ENCODE measurements around the gene ZGLP1.

ZGLP1 gene

GRCh38 chr19:10274589-10274988 lies 35.0 kb downstream of the ZGLP1 start:
- DNase-seq = no peak

GRCh38 chr19:10271543-10272086 lies 38.0 kb downstream of the ZGLP1 start:
- no peak for DNase-seq

DNA sequence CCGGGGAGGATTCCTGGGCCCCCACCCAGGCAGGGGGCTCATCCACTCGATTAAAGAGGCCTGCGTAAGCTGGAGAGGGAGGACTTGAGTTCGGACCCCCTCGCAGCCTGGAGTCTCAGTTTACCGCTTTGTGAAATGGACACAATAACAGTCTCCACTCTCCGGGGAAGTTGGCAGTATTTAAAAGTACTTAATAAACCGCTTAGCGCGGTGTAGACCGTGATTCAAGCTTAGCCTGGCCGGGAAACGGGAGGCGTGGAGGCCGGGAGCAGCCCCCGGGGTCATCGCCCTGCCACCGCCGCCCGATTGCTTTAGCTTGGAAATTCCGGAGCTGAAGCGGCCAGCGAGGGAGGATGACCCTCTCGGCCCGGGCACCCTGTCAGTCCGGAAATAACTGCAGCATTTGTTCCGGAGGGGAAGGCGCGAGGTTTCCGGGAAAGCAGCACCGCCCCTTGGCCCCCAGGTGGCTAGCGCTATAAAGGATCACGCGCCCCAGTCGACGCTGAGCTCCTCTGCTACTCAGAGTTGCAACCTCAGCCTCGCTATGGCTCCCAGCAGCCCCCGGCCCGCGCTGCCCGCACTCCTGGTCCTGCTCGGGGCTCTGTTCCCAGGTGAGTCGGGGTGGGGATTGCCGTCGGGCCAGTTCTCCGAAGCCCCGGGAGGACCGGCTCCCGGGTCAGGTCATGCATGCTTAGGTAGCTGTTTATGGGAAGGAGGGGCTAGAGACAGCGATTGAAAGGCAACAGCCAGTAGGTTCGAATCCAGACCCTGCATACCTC lies 38.8 kb downstream of the ZGLP1 start, which contains the start of gene ICAM1:
TSS of gene ICAM1 (plus strand) at position 505 of the 779 bp plus-strand sequence. CDS start at position 545, 40 bp downstream.
- peak; percentile 87 for DNase-seq

- peak; percentile 89 for DNase-seq
Observed at GRCh38 chr19:10270180-10270615, 39.4 kb downstream of the ZGLP1 start.

DNA sequence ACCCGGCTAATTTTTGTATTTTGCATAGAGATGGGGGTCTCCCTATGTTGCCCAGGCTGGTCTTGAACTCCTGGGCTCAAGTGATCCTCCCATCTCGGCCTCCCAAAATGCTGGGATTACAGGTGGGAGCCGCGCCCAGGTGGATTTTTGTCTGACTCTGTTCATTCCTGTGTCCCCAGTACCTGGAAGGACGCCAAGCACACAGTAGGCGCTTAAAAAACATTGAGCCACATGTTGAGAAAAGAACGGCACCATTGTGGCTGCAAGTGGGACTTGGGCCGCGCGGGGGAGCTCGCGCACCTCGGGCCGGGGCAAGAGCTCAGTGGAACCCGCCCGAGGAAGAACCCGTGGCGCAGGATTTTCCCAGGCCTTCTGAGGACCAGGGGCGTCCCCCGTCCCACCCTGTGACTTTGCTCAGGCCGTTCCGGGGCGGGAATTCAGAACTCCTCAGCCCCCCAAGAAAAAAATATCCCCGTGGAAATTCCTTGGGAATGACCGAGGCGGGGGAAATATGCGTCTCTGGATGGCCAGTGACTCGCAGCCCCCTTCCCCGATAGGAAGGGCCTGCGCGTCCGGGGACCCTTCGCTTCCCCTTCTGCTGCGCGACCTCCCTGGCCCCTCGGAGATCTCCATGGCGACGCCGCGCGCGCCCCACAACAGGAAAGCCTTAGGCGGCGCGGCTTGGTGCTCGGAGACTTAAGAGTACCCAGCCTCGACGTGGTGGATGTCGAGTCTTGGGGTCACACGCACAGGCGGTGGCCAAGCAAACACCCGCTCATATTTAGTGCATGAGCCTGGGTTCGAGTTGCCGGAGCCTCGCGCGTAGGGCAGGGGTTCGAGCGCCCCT lies 40.1 kb downstream of the ZGLP1 start:
- peak; percentile 84 for DNase-seq

DNA sequence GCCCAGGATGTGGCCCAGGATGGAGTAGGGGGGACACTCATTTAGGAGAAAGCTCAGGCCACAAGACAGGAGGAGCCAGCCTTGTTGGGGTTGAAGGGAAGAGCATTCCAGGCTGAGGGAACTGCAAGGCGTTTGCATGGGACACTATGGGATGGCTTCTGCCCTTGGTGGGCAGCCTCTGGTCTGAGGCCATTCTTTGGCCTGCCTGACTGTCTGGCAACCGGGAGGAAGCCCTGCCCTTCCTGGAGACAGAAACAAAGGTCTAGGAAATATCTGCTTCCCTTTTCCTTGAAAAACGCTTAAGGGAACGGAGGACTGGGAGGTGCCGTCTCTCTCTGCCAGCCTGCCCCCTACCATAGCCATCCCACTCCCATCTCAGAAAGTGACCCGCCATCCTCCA lies 41.5 kb downstream of the ZGLP1 start:
- no peak for DNase-seq

- no peak for DNase-seq
Observed at GRCh38 chr19:10266706-10267105, 42.9 kb downstream of the ZGLP1 start.

GRCh38 chr19:10262771-10263170 lies 46.8 kb downstream of the ZGLP1 start:
- DNase-seq = no peak

GRCh38 chr19:10260141-10260584 lies 49.5 kb downstream of the ZGLP1 start:
- no peak for DNase-seq

DNA sequence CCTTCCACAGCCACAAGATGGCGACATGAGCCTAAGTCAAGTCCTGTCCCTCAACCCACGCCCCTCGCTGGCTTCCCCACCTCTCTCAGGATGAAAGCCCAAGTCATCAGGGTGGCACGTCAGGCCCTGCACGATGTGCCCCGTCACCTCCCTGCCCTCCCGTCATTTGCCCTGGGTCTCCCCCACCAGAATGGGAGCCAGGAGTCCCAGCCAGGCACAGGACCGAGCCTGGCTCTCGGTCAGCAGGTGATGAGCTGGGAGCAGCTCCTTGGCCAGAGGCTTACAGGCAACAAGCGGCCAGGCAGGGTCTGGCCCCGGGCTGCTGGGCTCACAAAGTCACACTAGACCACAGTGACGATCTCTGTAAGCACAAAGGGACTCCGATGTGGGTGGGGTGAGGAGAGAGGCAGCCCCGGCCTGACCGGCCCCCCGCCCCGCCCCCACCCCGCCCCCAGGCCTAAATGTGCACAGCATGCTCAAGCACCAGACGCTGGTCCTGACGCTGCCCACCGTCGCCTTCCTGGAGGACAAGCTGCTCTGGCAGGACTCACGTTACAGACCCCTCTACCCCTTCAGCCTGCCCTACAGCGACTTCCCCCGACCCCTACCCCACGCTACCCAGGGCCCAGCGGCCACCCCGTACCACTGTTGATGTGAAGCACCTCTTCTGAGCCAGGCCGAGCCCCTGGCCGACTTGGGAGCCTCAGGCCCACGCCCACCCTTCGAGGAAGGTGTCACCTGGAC lies 50.3 kb downstream of the ZGLP1 start:
- DNase-seq = peak; percentile 64

- DNase-seq = no peak
Observed at GRCh38 chr19:10258080-10258710, 51.4 kb downstream of the ZGLP1 start.

DNA sequence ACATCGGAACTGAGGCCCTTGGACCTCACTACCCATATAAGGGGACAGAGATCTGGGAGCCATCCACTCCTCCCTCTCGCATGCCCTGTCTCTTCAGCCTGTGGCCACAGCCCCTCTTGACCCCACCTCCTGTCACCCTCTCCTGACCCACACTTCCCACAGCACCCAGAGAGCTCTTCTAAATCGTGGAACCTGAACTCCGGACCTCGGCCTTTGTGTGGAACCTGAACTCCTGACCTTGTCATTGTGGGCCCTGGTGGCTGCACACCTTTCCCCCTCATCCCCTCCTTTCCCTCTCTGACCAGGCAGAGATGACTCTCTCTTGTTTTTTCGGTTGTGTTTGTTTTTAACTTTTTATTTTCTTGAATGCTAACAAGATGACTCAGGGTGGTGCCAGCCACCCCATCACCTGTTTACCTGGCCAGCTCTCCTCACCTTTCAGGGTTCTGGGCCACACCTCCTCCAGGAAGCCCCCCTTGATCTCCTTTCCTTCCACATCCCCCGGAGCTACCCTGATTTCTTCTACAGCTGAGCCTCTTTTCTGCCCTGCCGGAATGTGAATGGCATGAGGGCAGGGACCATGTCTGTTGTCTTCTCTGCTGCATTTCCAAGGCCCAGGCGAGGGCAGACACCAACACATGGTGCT lies 52.5 kb downstream of the ZGLP1 start:
- no peak for DNase-seq

DNA sequence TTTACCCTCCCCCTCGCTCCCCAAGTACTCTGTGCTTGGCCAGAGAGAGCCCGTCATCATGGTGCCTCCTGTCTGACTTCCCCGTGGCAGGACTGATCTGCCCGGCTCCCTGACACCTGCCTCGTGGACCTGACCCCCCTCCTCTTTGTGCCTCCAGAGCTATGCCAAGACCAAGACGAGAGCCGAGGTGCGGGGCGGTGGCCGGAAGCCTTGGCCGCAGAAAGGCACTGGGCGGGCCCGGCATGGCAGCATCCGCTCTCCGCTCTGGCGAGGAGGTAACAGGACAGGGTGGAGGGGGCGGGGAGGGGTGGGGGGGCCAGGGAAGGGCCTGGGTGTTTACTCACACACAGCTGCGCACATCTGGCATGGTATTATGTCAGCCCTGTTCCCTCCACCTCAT lies 53.1 kb downstream of the ZGLP1 start:
- no peak for DNase-seq

DNA sequence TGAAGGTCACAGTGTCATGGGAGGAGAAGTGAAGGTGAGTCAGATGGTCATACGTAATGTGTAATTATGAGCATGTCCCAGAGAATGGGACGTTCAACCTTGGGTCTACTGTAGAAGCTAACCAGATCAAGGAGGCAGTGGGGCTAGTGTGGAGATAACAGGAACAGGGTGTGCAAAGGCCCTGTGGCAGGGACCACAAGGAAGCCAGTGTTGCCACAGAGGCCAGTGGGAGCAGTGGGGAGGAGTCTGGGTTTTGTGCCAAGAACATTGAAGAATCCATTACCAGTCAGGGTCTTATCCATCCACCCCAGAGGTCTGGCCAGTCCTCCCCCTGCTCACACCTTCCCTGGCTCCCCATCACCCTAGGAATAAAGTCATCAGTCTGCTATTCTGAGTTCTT lies 54.3 kb downstream of the ZGLP1 start:
- no peak for DNase-seq

All from NK-92 treated with Interleukin-12 subunit alpha and Interleukin-12 subunit beta, amount 100 ng/mL, for 24 hours (cell line).